HG03139 (cell line): ENCODE results near the gene FHIT.
"Not testable (repeated sequence)": the region's sequence is repeated elsewhere in the genome, so short reads cannot be mapped to it uniquely, and the experiment has no call there.

Experiments used
- ATAC-seq: cut with Tn5 transposase; IDR thresholded peaks from one replicate; pipeline ENCODE4 v1.9.1; 2021; ENCODE audit not compliant: unreplicated experiment

The FHIT gene

DNA sequence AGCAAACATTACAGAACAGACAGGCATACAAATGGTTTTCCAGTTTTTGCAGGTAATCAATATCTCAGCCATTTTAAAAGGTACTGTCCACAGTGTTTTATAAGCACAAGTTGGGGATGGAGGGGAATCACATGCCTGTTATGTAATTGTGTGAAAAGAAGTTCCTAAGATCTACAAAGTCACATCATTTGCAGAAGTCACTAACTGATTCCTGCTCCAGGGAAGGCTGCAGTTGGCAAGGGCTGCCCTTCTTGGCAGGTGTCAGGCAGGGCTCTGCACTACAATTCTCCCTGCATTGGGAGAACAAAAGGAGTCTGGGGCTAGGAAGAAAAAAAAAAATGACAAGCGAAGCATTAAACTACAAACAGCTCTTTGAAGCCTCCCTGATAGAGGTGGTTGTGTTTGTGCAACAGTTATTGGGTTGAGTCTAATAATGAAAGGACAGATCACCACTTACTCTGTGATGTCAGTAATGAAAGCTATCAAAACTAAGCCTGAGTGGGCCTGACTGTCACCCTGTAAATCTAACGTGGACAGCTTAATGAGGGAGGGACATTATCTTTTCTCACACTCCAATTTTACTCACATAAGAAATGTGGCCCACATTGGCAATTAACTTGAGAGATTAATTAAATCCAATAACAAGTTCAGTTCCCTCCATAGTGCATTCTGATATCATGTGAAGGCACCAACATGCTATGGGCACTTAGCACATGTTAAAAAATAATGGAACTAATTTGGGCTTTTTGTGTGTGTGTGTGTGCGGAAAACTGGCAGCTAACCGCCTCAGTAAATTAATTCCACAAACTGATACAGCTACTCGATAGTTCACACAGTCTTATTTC, 242.9 kb downstream of the FHIT start:
- ATAC-seq, result no peak

DNA sequence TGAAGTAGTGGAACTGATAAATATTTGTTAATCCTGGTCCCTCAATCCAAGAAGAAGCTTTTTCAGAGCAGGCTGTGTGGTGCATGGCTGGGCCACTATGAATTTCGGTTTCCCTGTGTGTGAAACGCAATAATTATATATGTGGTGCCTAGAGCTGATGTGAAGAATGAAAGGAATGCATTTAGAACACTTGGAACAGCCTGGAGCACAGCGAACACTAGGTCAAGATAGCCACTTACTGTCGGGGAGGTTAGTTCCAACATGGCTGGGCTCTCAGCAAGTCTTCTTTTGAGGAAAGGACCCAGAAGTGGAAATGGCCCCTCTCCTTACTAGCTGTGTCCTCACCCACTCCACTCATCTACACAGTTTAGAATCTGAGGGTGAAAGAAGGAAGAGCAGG, 245.7 kb downstream of the FHIT start:
- ATAC-seq, result no peak

DNA sequence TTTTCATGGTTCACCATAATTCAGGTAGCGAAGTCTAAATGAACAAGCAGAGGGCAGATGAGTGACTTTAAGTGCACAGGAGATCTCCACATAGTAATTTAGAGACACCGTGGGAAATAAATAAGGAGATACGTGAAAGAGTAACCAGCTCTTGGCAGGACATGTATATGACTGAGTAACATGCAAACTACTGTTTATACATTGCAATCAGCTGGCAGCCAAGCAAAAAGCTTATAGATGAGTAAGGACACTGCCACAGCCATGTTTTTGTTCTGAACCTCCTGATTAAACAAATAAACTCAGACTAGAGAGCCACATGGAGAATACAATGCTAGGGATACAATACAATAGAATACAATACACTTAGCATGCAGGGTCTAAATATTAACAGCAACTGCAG, 252.4 kb downstream of the FHIT start:
- ATAC-seq, result no peak

DNA sequence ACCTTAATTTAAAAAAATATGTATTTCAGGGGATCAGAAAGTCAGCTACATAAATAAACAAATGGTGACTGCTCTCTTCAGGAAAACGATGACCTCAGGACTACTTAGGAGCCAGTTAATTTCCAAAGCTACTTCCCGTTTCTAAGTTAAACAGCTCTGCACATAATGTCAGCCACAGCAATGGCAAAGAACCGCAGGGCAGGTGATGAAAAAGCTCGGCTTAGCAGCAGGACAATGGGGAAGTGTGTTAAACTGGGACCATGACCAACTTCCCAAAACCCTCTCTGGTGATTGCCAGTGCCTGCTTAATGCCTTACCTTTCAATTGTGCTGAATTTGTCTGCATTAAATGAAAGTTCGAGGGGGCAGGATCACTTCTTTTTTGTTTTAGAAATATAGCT, 258.9 kb downstream of the FHIT start:
- ATAC-seq, result no peak

DNA sequence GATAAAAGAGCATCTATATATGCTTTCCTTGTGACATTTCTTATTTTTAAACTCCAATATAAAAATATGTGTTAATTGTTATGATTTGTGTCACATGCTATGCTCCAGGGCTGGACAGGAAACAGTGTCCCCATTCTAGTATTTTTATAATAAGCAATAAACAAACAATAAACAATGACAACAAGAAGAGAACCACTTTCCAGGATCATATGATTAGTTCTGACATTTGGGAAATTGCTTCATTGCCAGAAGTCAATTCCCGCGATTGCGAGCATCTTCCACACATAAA, 260.9 kb downstream of the FHIT start:
- no peak for ATAC-seq

DNA sequence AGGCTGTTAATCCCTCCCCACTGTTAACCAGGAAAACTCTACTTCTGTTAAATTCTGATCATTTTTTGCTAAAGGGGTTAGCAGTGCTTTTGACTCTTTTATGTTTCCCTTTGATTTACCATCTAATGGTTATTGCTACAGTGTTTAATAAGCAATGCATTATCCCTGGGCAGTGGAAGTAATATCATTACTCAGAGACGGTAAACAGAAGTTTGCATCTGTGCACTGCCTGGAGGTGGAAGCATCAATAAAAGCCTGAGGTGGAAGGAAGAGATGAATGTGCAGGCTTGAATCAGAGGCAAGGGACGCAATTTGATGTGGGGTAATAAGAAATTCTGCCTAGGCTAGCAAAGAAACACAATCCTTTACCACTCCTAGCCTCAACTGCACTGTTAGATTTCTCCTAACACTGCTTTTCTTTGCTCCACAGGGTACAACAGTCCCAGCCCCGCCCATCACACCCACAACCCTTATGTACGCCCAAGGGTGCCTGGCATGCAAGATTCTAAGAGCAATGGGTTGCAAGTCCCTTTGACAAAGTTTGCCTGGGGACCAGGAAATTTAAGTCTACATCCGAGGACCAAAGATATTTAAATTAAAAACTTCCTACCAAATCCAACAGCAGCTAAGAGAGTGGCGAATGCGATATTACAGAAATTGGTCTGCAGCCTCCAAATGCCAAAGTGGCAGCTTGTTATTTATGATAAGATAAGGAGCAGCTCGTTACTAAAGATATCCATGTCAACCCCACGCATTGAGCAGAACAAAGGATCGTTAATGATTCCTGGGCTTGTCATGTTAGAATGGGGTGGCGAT, 261.4 kb downstream of the FHIT start:
- no peak for ATAC-seq

DNA sequence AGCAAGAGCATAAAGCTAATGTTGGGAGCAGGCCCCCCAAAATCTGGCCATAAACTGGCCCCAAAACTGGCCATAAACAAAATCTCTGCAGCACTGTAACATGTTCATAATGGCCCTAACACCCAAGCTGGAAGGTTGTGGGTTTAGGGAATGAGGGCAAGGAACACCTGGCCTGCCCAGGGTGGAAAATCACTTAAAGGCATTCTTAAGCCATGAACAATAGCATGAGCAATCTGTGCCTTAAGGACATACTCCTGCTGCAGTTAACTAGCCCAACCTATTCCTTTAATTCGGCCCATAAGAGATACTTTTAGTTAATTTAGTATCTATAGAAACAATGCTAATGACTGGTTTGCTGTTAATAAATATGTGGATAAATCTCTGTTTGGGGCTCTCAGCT, 264.1 kb downstream of the FHIT start:
- ATAC-seq, result not testable (repeated sequence)

DNA sequence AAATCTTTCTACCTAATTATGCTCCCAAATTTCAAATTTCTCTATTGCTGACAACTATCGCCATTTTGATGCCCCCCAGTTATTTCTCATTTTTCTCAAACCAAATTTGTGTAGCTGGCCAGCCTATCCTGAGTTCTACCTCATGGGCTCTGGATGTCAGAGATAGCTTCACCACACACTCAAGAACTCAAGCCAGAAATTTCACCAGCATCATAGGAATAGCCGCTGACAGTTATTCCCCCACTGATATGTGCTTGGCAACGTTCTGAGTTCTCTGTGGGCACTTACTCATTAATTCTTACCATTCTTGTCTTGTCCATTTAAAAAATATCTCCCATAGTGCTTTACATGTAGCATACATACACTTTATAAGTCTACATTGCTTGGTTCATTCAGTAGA, 264.7 kb downstream of the FHIT start:
- ATAC-seq, result no peak

DNA sequence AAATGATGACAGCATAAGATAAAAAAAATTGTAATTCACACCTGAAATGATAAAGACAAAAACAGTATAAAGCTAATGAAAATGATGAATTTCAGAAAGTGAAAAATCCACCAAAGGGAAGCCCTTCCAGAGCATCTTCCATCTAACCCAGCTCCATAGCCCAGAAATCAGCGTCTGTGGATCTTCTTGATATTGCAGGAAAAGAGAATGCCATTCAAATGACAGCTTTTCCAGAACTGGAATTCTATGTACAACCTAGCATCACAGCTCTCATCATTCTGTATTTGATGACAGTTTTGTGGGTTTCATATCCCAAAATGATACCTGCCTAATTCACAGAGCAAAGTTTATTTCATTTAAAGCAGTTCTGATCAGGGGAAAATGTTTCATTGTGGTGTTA, 267.3 kb downstream of the FHIT start:
- no peak for ATAC-seq

DNA sequence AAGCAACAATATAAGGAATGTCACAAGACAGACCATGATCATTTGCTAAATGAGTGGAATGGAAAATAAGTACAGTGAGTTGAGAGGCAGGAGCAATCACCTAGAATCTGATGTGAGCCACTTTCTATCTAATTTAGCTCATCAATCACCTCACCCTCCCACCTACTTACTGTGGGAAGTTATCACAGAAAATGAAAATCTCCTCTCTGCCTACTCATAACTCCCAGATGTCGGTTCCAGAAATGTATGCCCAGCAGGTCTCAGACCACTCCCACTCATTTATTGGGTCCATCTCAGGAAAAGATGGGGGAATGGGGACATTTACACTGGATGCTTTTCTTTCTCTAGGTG, 270.9 kb downstream of the FHIT start:
- no peak for ATAC-seq

DNA sequence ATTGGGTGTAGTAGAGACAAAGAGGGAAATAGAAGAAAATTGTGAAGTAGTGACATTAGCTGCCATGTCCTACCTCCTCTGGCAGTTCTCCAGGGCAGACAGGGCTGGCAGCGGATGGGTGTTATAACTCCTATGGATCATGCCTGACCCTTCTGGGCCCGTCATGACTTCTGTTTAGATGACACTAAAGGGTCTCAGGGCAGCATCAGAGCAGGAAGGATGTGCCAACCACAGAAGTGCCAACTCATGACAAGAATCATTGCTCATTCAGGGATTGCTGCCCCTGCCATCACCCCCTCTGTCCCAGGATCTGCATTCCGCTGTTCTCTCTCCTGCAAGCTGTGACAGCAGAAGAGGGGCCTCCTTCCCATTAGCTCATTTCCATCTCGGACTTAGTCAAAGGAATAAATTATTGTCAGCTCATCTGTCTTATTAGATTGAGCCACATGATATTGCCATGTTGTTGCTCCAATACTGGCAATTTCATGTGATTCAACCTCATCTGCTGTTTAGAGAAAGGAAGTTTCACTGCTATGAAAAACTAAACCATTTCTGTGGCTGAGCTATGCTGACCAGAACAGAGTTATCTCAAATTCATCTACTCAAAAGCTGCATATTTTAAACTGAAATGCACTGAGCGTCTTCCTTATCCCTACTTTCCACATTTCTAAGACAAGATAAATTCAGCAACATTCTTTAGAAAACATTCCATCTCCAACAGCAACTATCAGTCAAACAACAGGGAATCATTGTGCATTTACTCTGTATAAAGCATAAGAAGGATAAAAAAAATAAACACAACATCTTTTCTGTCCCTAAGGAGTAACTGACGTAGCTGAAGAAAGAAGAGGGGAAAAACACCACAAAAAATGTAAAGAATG, 271.6 kb downstream of the FHIT start:
- ATAC-seq, result no peak

DNA sequence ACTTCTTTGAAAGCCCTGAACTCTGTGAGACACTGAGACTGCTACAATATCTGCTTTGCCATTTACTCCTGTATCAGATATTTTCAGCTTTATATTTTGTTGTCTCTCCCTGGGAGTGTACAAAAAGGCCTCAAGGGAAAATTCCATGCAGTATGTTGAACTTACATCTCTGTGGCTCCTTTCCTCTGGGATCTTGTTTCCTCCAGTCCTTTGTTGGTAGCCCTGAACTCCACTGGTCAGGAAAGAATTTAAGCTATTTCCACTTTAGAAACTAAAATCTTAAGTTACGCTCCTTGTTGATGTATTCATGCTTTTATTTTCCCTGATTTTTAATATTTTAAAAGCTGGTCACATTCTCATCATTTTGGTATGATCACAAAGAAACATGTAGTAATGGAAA, 277.9 kb downstream of the FHIT start:
- no peak for ATAC-seq

DNA sequence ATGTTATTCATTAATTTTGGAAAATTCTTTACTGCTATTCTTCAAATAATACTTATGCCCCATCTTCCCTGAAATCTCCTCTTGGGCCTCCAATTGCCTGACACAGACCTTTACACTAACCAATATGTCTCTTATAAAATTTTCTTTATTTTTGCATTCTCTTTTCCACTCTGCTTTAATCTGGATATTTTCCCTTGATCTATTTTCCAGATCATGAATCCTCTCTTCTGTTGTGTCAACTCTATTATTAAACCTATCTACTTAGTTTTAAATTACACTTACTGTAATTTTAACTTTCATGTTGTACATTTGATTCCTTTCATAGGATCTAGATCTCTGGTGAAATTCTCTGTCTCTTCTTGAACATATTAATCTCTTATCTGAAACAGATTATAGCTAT, 278.7 kb downstream of the FHIT start:
- ATAC-seq, result no peak

DNA sequence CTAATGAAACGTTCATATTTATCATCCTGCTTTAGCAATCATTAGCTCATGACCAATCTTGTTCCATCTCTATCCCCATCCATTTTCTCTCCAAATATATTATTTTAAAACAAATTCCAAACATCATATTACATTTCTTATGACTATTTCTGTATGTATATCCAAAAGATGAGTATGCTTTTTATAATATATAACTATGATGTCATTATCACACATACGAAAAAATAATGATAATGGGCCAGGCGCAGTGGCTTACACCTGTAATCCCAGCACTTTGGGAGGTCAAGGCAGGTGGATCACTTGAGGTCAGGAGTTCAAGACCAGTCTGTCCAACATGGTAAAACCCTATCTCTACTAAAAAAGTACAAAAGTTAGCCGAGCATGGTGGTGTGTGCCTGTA, 280.4 kb downstream of the FHIT start:
- ATAC-seq, result no peak

DNA sequence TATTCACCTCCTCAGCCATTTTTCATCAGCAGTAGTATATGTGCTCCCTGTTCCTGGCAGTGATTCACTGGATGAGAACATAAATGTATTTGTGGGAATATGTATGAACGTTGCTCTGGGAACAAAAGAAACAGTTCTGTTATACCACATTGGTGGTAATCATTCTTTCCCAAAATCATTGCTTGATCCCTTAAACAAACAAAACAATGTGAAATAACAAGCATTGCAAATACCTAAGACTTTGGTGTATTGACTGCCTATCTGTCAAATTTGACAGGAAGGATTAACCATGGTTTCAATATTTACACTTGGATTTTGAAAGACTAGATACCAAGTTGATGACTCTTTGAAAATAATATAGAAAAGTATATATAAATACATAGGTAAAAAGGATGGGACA, 284.1 kb downstream of the FHIT start:
- no peak for ATAC-seq

DNA sequence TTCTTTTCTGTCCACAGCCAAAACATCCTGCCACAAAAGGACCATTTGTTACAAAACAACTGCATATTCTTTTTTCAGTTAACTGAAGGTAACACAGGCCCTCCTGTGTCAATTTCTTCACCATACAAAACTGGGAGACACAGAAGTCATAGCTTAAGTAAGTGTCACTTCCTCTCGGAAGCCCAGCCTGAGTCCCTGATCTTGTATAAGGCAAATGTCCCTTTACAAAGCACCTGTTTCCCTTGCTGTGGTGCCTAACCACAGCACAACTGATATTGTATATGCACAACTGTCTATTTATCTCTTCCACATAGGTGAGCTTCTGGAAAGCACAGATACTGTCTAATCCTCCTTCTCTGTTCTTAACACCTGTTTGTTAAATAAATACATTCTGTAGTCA, 293.7 kb downstream of the FHIT start:
- no peak for ATAC-seq

DNA sequence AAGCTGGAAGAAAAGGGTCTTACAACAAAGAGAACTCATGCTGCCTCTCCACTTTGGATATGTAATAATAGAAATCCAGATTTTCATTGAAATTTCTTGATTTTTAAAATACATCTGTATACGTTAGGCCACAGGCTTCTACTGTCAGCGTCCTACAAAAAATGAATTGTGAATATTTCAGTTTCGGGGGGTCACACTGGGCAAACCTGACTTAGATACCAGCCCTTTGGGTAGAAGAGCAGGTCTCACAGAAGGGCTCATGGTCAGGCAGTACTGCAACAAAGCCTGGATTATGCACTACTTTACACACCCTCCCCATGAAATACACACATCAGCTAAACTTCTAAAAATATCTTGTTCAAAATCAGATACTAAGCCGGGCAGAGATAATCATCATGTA, 294.5 kb downstream of the FHIT start:
- no peak for ATAC-seq

DNA sequence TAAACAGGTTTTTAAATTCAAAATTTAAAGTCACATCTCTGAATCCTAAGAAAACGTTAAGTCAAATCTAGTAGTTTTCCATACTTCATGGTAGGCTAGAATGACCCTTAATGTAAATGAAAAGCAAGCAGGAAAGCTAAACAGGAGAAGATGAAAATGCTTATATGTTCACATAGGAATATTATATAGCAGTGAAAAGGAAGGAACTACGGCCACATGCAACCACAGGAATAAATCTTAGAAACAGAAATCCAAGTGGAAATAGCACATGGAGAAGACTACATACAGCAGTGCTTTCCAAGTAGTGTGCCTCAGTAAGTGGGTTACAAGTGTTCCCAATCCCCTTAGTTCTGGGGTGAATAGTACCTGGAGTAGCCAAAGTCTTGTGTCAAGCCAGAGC, 296.2 kb downstream of the FHIT start:
- ATAC-seq, result no peak

DNA sequence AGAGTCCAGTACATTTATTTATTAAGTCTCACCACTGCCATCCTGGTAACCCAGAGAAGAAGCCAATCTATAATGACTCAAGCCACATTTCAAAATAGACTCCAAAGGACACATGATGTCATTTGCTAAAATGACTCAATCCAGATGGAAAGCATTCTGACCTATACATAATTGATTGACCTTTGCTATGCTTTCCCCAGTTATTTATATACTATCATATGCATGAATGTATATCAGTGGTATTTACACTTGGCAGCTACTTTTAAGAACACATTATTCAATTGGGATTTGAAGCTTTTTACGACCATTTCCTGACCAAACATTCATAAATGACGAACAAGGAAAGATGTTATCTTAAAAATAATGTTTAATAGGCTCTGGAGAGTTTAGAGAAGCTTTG, 297.2 kb downstream of the FHIT start:
- ATAC-seq, result no peak

DNA sequence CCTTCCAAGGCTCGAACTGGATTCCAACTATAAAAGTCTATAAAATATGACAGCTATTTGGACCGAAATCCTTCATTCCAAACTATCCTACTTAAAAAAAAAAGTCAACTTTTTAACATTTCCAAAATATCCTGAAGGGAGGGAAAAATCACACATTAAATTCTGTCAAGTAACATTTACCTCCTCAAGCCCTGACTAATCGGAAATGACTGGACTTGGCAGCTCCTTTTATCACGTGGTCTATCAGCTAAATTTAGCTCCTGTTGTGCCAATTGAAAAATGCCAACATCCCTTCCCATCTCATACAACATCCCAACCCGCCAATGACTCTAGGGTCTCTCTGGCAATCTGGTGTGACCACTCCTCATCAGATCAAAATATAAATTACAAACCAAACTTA, 297.9 kb downstream of the FHIT start:
- ATAC-seq, result no peak

DNA sequence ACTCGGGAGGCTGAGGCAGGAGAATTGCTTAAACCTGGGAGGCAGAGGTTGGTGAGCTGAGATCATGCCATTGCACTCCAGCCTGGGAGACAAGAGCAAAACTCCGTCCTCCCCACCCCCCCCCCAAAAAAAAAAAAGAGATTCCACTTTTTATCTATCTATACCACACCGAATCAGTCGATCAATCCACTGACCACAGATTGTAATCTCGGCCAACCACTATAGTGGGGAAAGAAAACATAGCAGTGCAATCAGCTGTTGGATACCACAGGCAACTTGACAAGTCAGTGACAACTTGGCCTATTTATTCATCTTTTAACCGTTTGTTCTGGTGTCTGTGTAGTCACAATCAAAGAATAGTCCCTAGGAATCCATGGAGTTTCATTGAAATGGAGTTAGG, 299.2 kb downstream of the FHIT start:
- no peak for ATAC-seq

DNA sequence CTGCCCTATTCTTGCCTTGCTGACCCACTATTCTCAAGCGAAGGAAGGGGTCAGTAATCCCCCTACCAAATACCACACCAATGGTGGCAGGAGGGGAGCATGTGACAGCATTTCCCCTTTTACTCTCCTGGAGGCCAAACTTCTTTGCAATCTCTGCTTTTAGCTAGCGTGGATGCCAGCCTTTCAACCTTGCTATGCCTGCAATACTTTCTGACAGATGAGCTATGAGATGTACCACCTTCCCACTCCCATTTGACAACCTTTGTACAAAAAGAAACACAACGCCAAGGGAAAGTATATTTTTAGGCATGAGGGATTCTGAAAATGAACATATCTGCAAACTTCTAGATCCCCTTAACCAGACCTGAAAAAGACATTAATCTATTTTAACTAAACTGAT, 302.1 kb downstream of the FHIT start:
- no peak for ATAC-seq
